Astrocyte of the spinal cord (primary cell): ENCODE data around the gene ERGIC2.
A peak's percentile ranks its signal among the peaks of the same experiment; 100 is the strongest.

Experiments used
- DNase-seq: peaks from one replicate; pipeline ENCODE4 v3.0.0; 2011; ENCODE audit warnings: low read depth, low spot score
- H3K4me3 ChIP-seq: 2 replicates; pipeline ENCODE4 v1.5.1; 2011; ENCODE audit warnings: low read depth, mild to moderate bottlenecking, low read length, moderate library complexity
- CTCF ChIP-seq: IDR thresholded peaks from 2 replicates; pipeline ENCODE4 v1.5.1; 2012; ENCODE audit warnings: low read depth, mild to moderate bottlenecking, low read length, inconsistent platforms
- in situ Hi-C: cut with HindIII; loops from 2 replicates; pipeline ENCODE4 v1.10.0; 2017; ENCODE audit warnings: low sequenced_read_pairs

The ERGIC2 gene

GRCh38 chr12:29380536-29381523 lies at the start of gene ERGIC2:
TSS of gene ERGIC2 (minus strand) at chr12:29381172. CDS start at chr12:29371633, 9,539 bp downstream.
- DNase-seq, result peak; percentile 99
- TF ChIP-seq CTCF, result no peak
- peak within 1 kb of the TSS; percentile 100 for H3K4me3 ChIP-seq
- in situ Hi-C loops, result no loop called here

GRCh38 chr12:29430716-29431044 lies 49.7 kb upstream of the ERGIC2 start:
- TF ChIP-seq CTCF, result no peak
- DNase-seq, result no peak
- no peak overlapping the region for H3K4me3 ChIP-seq
- in situ Hi-C loops, result no loop called here

- DNase-seq, result no peak
- in situ Hi-C loops, result no loop called here
- no peak overlapping the region for H3K4me3 ChIP-seq
- no peak for TF ChIP-seq CTCF
Measured at GRCh38 chr12:29429999-29430715, 49.2 kb upstream of the ERGIC2 start.

GRCh38 chr12:29428633-29429032 lies 47.7 kb upstream of the ERGIC2 start:
- DNase-seq, result peak; percentile 75
- in situ Hi-C loops, result no loop called here

GRCh38 chr12:29427964-29428363 lies 47.0 kb upstream of the ERGIC2 start:
- no peak overlapping the region for H3K4me3 ChIP-seq
- no peak for DNase-seq
- in situ Hi-C loops, result no loop called here
- TF ChIP-seq CTCF, result no peak

More at GRCh38 chr12:29428633-29429032, 47.7 kb upstream of the ERGIC2 start:
- H3K4me3 ChIP-seq, result no peak overlapping the region
- no peak for TF ChIP-seq CTCF

- DNase-seq, result no peak
- no peak overlapping the region for H3K4me3 ChIP-seq
- TF ChIP-seq CTCF, result no peak
- in situ Hi-C loops, result no loop called here
Measured at GRCh38 chr12:29426498-29426897, 45.5 kb upstream of the ERGIC2 start.
